ENCODE measurements around the gene PNMA1. TPM values are rescaled to one million over a fixed set of nuclear protein-coding genes. Genes with fewer than 3 reads are reported as not detected.

The PNMA1 gene
- polyA plus RNA-seq, 1 donor from 2014 or later, result 205 TPM

- Histone ChIP-seq H2AFZ (ENCODE audit: low read depth, low read length) (no peak overlapping the region), H3K79me2 (replicated peaks; ENCODE audit: insufficient read depth, low read length) (peaks cover 66% of the 10 kb centered on the region), H3F3A (ENCODE audit: insufficient read depth, low read length, poor library complexity, severe bottlenecking) (no peaks in the 10 kb centered on the region), H3K9ac (ENCODE audit: low read length) (peak overlapping the region; percentile 99), H3K27ac (ENCODE audit: low read length) (peak overlapping the region; percentile 98), H4K20me1 (ENCODE audit: insufficient read depth) (peaks cover 10% of the 10 kb centered on the region), H3K4me2 (ENCODE audit: low read length) (peak overlapping the region; percentile 94), H3K36me3 (ENCODE audit: insufficient read depth, low read length) (no peaks in the 10 kb centered on the region), H3K27me3 (ENCODE audit: insufficient read depth, low read depth, low read length) (no peaks in the 10 kb centered on the region), H3K9me3 (ENCODE audit: low read length) (no peaks in the 10 kb centered on the region), H3K4me3 (ENCODE audit: low read length) (peak overlapping the region; percentile 78), H3K9me2 (ENCODE audit: insufficient read depth, low read length) (no peaks in the 10 kb centered on the region)
- TF ChIP-seq TAF1 (IDR thresholded peaks at IDR 0.05; ENCODE audit: low read depth), result no peak
Measured at GRCh38 chr14:73712540-73713180, 1.5 kb downstream of the PNMA1 start.

DNA sequence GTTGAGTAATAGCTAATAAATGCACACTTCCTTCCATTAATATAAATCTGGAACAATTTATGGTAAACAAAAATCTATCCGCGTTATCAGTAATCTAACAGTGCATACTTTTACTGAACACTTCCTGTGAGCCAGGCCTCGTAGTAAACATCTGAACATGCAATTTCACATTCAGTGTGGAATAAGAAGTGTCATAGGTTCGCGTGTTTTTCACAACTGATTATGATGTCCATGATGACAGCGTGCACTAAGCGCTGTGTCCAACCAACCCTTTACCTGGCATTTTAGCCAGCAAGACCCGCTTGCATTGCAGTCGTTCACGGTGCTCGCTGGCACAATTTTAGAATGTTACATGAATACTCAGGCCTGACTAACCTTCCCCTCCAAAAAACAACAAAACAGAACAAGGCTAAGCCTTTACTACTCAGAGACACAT, 2.1 kb downstream of the PNMA1 start:
- H3K9me2 ChIP-seq (ENCODE audit: insufficient read depth, low read length), result no peaks in the 10 kb centered on the region
- peak overlapping the region; percentile 78 for H3K4me3 ChIP-seq (ENCODE audit: low read length)
- H4K20me1 ChIP-seq (ENCODE audit: insufficient read depth), result peaks cover 10% of the 10 kb centered on the region
- TF ChIP-seq EP300 (conservative IDR thresholded peaks at IDR 0.05; ENCODE audit: poor library complexity, severe bottlenecking) (no peak), EZH2 (IDR thresholded peaks at IDR 0.05; ENCODE audit: borderline replicate concordance, insufficient read depth, low read length, poor library complexity, severe bottlenecking) (no peak), RAD21 (conservative IDR thresholded peaks at IDR 0.05) (no peak), REST (IDR thresholded peaks at IDR 0.05; ENCODE audit: borderline replicate concordance) (no peak), MXI1 (conservative IDR thresholded peaks at IDR 0.05; ENCODE audit: poor library complexity, severe bottlenecking) (no peak), POLR2AphosphoS5 (IDR thresholded peaks at IDR 0.05) (no peak), TAF1 (IDR thresholded peaks at IDR 0.05; ENCODE audit: low read depth) (no peak), SMC3 (conservative IDR thresholded peaks at IDR 0.05; ENCODE audit: poor library complexity) (no peak)
- TF ChIP-seq, protein P1, sequence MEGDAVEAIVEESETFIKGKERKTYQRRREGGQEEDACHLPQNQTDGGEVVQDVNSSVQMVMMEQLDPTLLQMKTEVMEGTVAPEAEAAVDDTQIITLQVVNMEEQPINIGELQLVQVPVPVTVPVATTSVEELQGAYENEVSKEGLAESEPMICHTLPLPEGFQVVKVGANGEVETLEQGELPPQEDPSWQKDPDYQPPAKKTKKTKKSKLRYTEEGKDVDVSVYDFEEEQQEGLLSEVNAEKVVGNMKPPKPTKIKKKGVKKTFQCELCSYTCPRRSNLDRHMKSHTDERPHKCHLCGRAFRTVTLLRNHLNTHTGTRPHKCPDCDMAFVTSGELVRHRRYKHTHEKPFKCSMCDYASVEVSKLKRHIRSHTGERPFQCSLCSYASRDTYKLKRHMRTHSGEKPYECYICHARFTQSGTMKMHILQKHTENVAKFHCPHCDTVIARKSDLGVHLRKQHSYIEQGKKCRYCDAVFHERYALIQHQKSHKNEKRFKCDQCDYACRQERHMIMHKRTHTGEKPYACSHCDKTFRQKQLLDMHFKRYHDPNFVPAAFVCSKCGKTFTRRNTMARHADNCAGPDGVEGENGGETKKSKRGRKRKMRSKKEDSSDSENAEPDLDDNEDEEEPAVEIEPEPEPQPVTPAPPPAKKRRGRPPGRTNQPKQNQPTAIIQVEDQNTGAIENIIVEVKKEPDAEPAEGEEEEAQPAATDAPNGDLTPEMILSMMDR (IDR thresholded peaks at IDR 0.05; ENCODE audit: poor library complexity, severe bottlenecking), result no peak
- peak overlapping the region; percentile 94 for H3K4me2 ChIP-seq (ENCODE audit: low read length)
- H3K9me3 ChIP-seq (ENCODE audit: low read length), result no peaks in the 10 kb centered on the region
- H3K36me3 ChIP-seq (ENCODE audit: insufficient read depth, low read length), result no peaks in the 10 kb centered on the region
- H3K27me3 ChIP-seq (ENCODE audit: insufficient read depth, low read depth, low read length), result no peaks in the 10 kb centered on the region
- peak overlapping the region; percentile 99 for H3K9ac ChIP-seq (ENCODE audit: low read length)
- H2AFZ ChIP-seq (ENCODE audit: low read depth, low read length), result no peak overlapping the region
- no peaks in the 10 kb centered on the region for H3F3A ChIP-seq (ENCODE audit: insufficient read depth, low read length, poor library complexity, severe bottlenecking)
- H3K79me2 ChIP-seq (replicated peaks; ENCODE audit: insufficient read depth, low read length), result peaks cover 60% of the 10 kb centered on the region
- peak overlapping the region; percentile 98 for H3K27ac ChIP-seq (ENCODE audit: low read length)
